Upper lobe of right lung (tissue), 1 donor: ENCODE data around the gene ARL8A. TPM values are rescaled to one million over a fixed set of nuclear protein-coding genes. Genes with fewer than 3 reads are reported as not detected.

Experiments
- ATAC-seq: fragments of 200-7000 bp; cut with Tn5 transposase; one replicate; pipeline ENCODE4 v1.9.1; 2020; ENCODE audit warnings: mild to moderate bottlenecking, moderate library complexity
- DNase-seq: peaks from one replicate; pipeline ENCODE4 v3.0.0-alpha.2; 2020
- H3K27ac ChIP-seq: fragments of 200-600 bp; one replicate; pipeline ENCODE4 v1.8.0; 2022
- H3K27me3 ChIP-seq: fragments of 200-600 bp; one replicate; pipeline ENCODE4 v1.8.0; 2022; ENCODE audit warnings: mild to moderate bottlenecking
- H3K36me3 ChIP-seq: fragments of 200-600 bp; one replicate; pipeline ENCODE4 v1.8.0; 2022
- H3K4me1 ChIP-seq: fragments of 200-600 bp; one replicate; pipeline ENCODE4 v1.8.0; 2022
- H3K4me3 ChIP-seq: fragments of 200-600 bp; one replicate; pipeline ENCODE4 v1.8.0; 2022; ENCODE audit warnings: mild to moderate bottlenecking
- H3K9me3 ChIP-seq: fragments of 200-600 bp; one replicate; pipeline ENCODE4 v1.8.0; 2022
- CTCF ChIP-seq: fragments of 200-600 bp; IDR thresholded peaks from one replicate; pipeline ENCODE4 v1.8.0; 2022; ENCODE audit warnings: antibody characterized with exemption
- intact Hi-C: fragments of 100-400 bp; cut with DNase I; formaldehyde crosslinking; loops from one replicate; pipeline ENCODE4 v1.11.0; 2022
- total RNA-seq: library from RNA; stranded (reverse); fragmentation: NEBNext Ultra II Directional; extraction: Animal tissue kit (Norgen Biotek cat#: 25700); gene quantifications from one replicate; pipeline ENCODE4 v1.2.1, GENCODE V29; 2021
- donor health status: DM: no; HTN: yes; CAD: no; lungs with severe emphysema.

Gene ARL8A
- total RNA-seq, 1 donor from 2014 or later: 106 TPM

- no peaks in the 10 kb centered on the region for H3K4me1 ChIP-seq
- no peaks in the 10 kb centered on the region for H3K9me3 ChIP-seq
- TF ChIP-seq CTCF: no peak
- intact Hi-C loops: no loop called here
- no peak for ATAC-seq
- DNase-seq: no peak
- no peak overlapping the region for H3K4me3 ChIP-seq
- H3K36me3 ChIP-seq: no peaks in the 10 kb centered on the region
- no peak overlapping the region for H3K27ac ChIP-seq
- H3K27me3 ChIP-seq: no peaks in the 10 kb centered on the region
Measured at GRCh38 chr1:202093858-202094257, 50.7 kb downstream of the ARL8A start.

- Histone ChIP-seq H3K27me3 (no peaks in the 10 kb centered on the region), H3K36me3 (no peaks in the 10 kb centered on the region), H3K4me3 (no peak overlapping the region), H3K27ac (no peak overlapping the region), H3K4me1 (no peaks in the 10 kb centered on the region), H3K9me3 (no peaks in the 10 kb centered on the region)
- DNase-seq: no peak
- TF ChIP-seq CTCF: no peak
- peak; percentile 40 for ATAC-seq
- intact Hi-C loops: no loop called here
Measured at GRCh38 chr1:202090994-202091393, 53.5 kb downstream of the ARL8A start.

- DNase-seq (no peak), ATAC-seq (no peak)
- H3K4me1 ChIP-seq: no peaks in the 10 kb centered on the region
- H3K36me3 ChIP-seq: no peaks in the 10 kb centered on the region
- no peak overlapping the region for H3K4me3 ChIP-seq
- H3K27ac ChIP-seq: no peak overlapping the region
- no peaks in the 10 kb centered on the region for H3K27me3 ChIP-seq
- no peak for TF ChIP-seq CTCF
- intact Hi-C loops: no loop called here
- H3K9me3 ChIP-seq: no peaks in the 10 kb centered on the region
Measured at GRCh38 chr1:202088206-202088605, 56.3 kb downstream of the ARL8A start.

- Histone ChIP-seq H3K4me1 (no peaks in the 10 kb centered on the region), H3K4me3 (no peak overlapping the region), H3K27me3 (no peaks in the 10 kb centered on the region), H3K9me3 (no peaks in the 10 kb centered on the region), H3K36me3 (no peaks in the 10 kb centered on the region), H3K27ac (no peak overlapping the region)
- ATAC-seq: peak; percentile 46
- intact Hi-C loops: no loop called here
- no peak for TF ChIP-seq CTCF
- no peak for DNase-seq
Measured at GRCh38 chr1:202086579-202087350, 57.8 kb downstream of the ARL8A start.

GRCh38 chr1:202085682-202086373 is 58.7 kb downstream of the ARL8A start:
- no peaks in the 10 kb centered on the region for H3K4me1 ChIP-seq
- H3K4me3 ChIP-seq: no peak overlapping the region
- DNase-seq (no peak), ATAC-seq (peak; percentile 14)
- TF ChIP-seq CTCF: no peak
- no peak overlapping the region for H3K27ac ChIP-seq
- H3K27me3 ChIP-seq: no peaks in the 10 kb centered on the region
- H3K36me3 ChIP-seq: no peaks in the 10 kb centered on the region
- no peaks in the 10 kb centered on the region for H3K9me3 ChIP-seq
- intact Hi-C loops: no loop called here
